Measurements from ENCODE around the gene ADAMTS7.
"Not testable (repeated sequence)": the region's sequence is repeated elsewhere in the genome, so short reads cannot be mapped to it uniquely, and the experiment has no call there.

The ADAMTS7 gene

DNA sequence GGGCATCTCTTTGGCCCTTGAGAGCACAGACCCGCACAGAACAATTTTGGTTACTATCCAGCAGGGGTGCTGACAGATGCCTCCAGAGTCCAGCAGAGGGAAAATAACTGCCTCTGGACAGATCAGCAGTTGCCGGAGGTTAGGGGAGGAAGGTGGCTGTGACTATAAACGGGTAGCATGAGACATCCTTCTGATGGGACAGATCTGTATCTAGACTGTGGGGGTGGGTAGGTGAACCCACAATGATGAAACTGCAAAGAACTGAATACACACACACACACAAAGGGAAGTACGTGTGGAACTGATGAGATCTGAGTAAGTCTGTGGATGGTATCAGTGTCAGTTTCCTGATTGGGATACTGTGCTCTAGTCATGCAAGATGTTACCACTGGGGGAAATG is 21.2 kb downstream of the ADAMTS7 start:
- H3K36me3 ChIP-seq (ENCODE audit: insufficient read depth): no peaks in the 10 kb centered on the region
- H3K79me2 ChIP-seq (ENCODE audit: insufficient read depth, low read depth): no peaks in the 10 kb centered on the region
- H3K27ac ChIP-seq: no peak overlapping the region
- no peaks in the 10 kb centered on the region for H4K20me1 ChIP-seq (ENCODE audit: insufficient read depth)
- H2AFZ ChIP-seq (ENCODE audit: low read depth): no peak overlapping the region
- TF ChIP-seq CTCF (conservative IDR thresholded peaks at IDR 0.05; ENCODE audit: low read depth, low read length): no peak
- no peak overlapping the region for H3K4me3 ChIP-seq (IDR thresholded peaks at IDR 0.05; ENCODE audit: insufficient read depth, low read depth, low read length)
- no peaks in the 10 kb centered on the region for H3K27me3 ChIP-seq (ENCODE audit: insufficient read depth, low read depth)
- H3K4me1 ChIP-seq (ENCODE audit: low read depth, poor library complexity, severe bottlenecking): no peaks in the 10 kb centered on the region
- H3K4me2 ChIP-seq: no peak overlapping the region
- H3K9ac ChIP-seq: no peak overlapping the region

- no peaks in the 10 kb centered on the region for H4K20me1 ChIP-seq (ENCODE audit: insufficient read depth)
- H3K9ac ChIP-seq: no peak overlapping the region
- H2AFZ ChIP-seq (ENCODE audit: low read depth): no peak overlapping the region
- no peaks in the 10 kb centered on the region for H3K4me1 ChIP-seq (ENCODE audit: low read depth, poor library complexity, severe bottlenecking)
- no peak overlapping the region for H3K4me2 ChIP-seq
- TF ChIP-seq CTCF (conservative IDR thresholded peaks at IDR 0.05; ENCODE audit: low read depth, low read length): no peak
- no peaks in the 10 kb centered on the region for H3K79me2 ChIP-seq (ENCODE audit: insufficient read depth, low read depth)
- H3K36me3 ChIP-seq (ENCODE audit: insufficient read depth): no peaks in the 10 kb centered on the region
- no peak overlapping the region for H3K27ac ChIP-seq
- no peaks in the 10 kb centered on the region for H3K27me3 ChIP-seq (ENCODE audit: insufficient read depth, low read depth)
- no peak overlapping the region for H3K4me3 ChIP-seq (IDR thresholded peaks at IDR 0.05; ENCODE audit: insufficient read depth, low read depth, low read length)
These were observed 21.6 kb downstream of the ADAMTS7 start for GRCh38 chr15:78789615-78790014.

DNA sequence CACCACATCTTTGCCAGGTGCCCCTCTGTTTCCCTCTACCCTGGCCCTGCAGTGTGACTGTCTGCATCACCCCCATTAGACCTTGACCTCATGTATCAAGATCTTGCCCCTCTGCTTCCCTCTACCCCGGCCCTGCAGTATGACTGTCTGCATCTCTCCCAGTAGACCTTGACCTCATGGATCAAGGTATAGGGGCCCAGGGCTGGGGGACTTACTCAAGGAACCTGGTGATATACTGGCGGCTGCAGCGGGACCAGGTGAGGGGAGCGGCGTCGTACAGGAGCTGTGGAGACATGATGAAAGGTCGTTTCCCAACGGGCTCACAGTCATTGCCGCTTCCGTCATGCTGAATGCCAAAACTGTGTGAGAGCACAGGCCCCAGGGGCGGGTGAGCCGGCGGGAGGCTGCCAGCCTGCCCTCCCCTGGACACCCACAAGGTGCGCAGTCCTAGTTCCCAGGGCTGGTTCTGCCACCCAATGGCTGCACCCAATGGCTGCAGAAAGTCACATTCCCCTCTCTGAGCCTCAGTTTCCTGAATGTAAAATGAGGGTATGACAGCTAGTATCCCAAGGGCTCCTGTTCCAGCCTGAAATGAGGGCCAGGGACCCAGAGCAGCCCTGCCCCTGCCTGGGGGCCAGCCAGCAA is 23.1 kb downstream of the ADAMTS7 start:
- H3K36me3 ChIP-seq (ENCODE audit: insufficient read depth): no peaks in the 10 kb centered on the region
- no peak overlapping the region for H3K4me2 ChIP-seq
- no peaks in the 10 kb centered on the region for H3K79me2 ChIP-seq (ENCODE audit: insufficient read depth, low read depth)
- no peak overlapping the region for H3K4me3 ChIP-seq (IDR thresholded peaks at IDR 0.05; ENCODE audit: insufficient read depth, low read depth, low read length)
- H3K4me1 ChIP-seq (ENCODE audit: low read depth, poor library complexity, severe bottlenecking): no peaks in the 10 kb centered on the region
- H3K27me3 ChIP-seq (ENCODE audit: insufficient read depth, low read depth): no peaks in the 10 kb centered on the region
- H3K9ac ChIP-seq: no peak overlapping the region
- no peak for TF ChIP-seq CTCF (conservative IDR thresholded peaks at IDR 0.05; ENCODE audit: low read depth, low read length)
- no peak overlapping the region for H2AFZ ChIP-seq (ENCODE audit: low read depth)
- H4K20me1 ChIP-seq (ENCODE audit: insufficient read depth): no peaks in the 10 kb centered on the region
- H3K27ac ChIP-seq: no peak overlapping the region

GRCh38 chr15:78782402-78782801 is 28.9 kb downstream of the ADAMTS7 start:
- H3K4me3 ChIP-seq (IDR thresholded peaks at IDR 0.05; ENCODE audit: insufficient read depth, low read depth, low read length); H3K27ac ChIP-seq; H3K36me3 ChIP-seq (ENCODE audit: insufficient read depth); H3K4me2 ChIP-seq; H3K4me1 ChIP-seq (ENCODE audit: low read depth, poor library complexity, severe bottlenecking); H3K79me2 ChIP-seq (ENCODE audit: insufficient read depth, low read depth); H2AFZ ChIP-seq (ENCODE audit: low read depth); H4K20me1 ChIP-seq (ENCODE audit: insufficient read depth); H3K9ac ChIP-seq; H3K27me3 ChIP-seq (ENCODE audit: insufficient read depth, low read depth): not testable (repeated sequence)

- H3K4me2 ChIP-seq; H3K27me3 ChIP-seq (ENCODE audit: insufficient read depth, low read depth); H4K20me1 ChIP-seq (ENCODE audit: insufficient read depth); H3K4me3 ChIP-seq (IDR thresholded peaks at IDR 0.05; ENCODE audit: insufficient read depth, low read depth, low read length); H3K27ac ChIP-seq; H3K36me3 ChIP-seq (ENCODE audit: insufficient read depth); H3K79me2 ChIP-seq (ENCODE audit: insufficient read depth, low read depth); H3K4me1 ChIP-seq (ENCODE audit: low read depth, poor library complexity, severe bottlenecking); H2AFZ ChIP-seq (ENCODE audit: low read depth); H3K9ac ChIP-seq: not testable (repeated sequence)
These were observed 29.9 kb downstream of the ADAMTS7 start for GRCh38 chr15:78781381-78781780.

- not testable (repeated sequence) for H3K27me3 ChIP-seq (ENCODE audit: insufficient read depth, low read depth); H3K9ac ChIP-seq; H3K79me2 ChIP-seq (ENCODE audit: insufficient read depth, low read depth); H3K4me1 ChIP-seq (ENCODE audit: low read depth, poor library complexity, severe bottlenecking); H2AFZ ChIP-seq (ENCODE audit: low read depth); H3K4me2 ChIP-seq; H3K27ac ChIP-seq; H3K4me3 ChIP-seq (IDR thresholded peaks at IDR 0.05; ENCODE audit: insufficient read depth, low read depth, low read length); H4K20me1 ChIP-seq (ENCODE audit: insufficient read depth); H3K36me3 ChIP-seq (ENCODE audit: insufficient read depth)
These were observed 31.3 kb downstream of the ADAMTS7 start for GRCh38 chr15:78779975-78780374.

- H3K27me3 ChIP-seq (ENCODE audit: insufficient read depth, low read depth); H3K4me1 ChIP-seq (ENCODE audit: low read depth, poor library complexity, severe bottlenecking): not testable (repeated sequence)
These were observed 32.0 kb downstream of the ADAMTS7 start for GRCh38 chr15:78779176-78779785.

More at GRCh38 chr15:78779176-78779785, 32.0 kb downstream of the ADAMTS7 start:
- not testable (repeated sequence) for H3K9ac ChIP-seq; H3K36me3 ChIP-seq (ENCODE audit: insufficient read depth); H4K20me1 ChIP-seq (ENCODE audit: insufficient read depth); H3K4me3 ChIP-seq (IDR thresholded peaks at IDR 0.05; ENCODE audit: insufficient read depth, low read depth, low read length); H2AFZ ChIP-seq (ENCODE audit: low read depth); H3K27ac ChIP-seq; H3K79me2 ChIP-seq (ENCODE audit: insufficient read depth, low read depth); H3K4me2 ChIP-seq

Data from KMS-11 (cell line).